Hepatocyte (in vitro differentiated cells): ENCODE measurements around the gene STXBP1. TPM values are rescaled to one million over a fixed set of nuclear protein-coding genes. Genes with fewer than 3 reads are reported as not detected.

Experiments
- DNase-seq: peaks from one replicate; pipeline ENCODE4 v3.0.0-alpha.2; 2016; ENCODE audit warnings: low spot score
- H2AFZ ChIP-seq: fragments of 200-600 bp; sonication (generic); 2 replicates; pipeline ENCODE4 v1.6.0; 2016; ENCODE audit warnings: antibody characterized with exemption, mild to moderate bottlenecking
- H3K27ac ChIP-seq: fragments of 200-600 bp; sonication (generic); 2 replicates; pipeline ENCODE4 v1.5.1; 2016; ENCODE audit warnings: mild to moderate bottlenecking
- H3K27me3 ChIP-seq: fragments of 200-600 bp; sonication (generic); 2 replicates; pipeline ENCODE4 v1.6.1; 2016
- H3K36me3 ChIP-seq: fragments of 200-600 bp; sonication (generic); replicated peaks from 2 replicates; pipeline ENCODE4 v1.5.1; 2016; ENCODE audit warnings: low read depth; ENCODE audit not compliant: insufficient read depth
- H3K4me1 ChIP-seq: fragments of 200-600 bp; sonication (generic); 2 replicates; pipeline ENCODE4 v1.5.1; 2016; ENCODE audit warnings: mild to moderate bottlenecking, moderate library complexity; ENCODE audit not compliant: insufficient read depth
- H3K4me2 ChIP-seq: fragments of 200-600 bp; sonication (generic); 2 replicates; pipeline ENCODE4 v1.6.0; 2016
- H3K4me3 ChIP-seq: fragments of 200-600 bp; sonication (generic); 2 replicates; pipeline ENCODE4 v1.5.1; 2016; ENCODE audit warnings: mild to moderate bottlenecking
- H3K79me2 ChIP-seq: fragments of 200-600 bp; sonication (generic); 2 replicates; pipeline ENCODE4 v1.6.0; 2017; ENCODE audit warnings: mild to moderate bottlenecking
- H3K9me2 ChIP-seq: fragments of 200-600 bp; sonication (generic); replicated peaks from 2 replicates; pipeline ENCODE4 v1.6.0; 2017; ENCODE audit warnings: mild to moderate bottlenecking; ENCODE audit not compliant: insufficient read depth
- H3K9me3 ChIP-seq: fragments of 200-600 bp; sonication (generic); 2 replicates; pipeline ENCODE4 v1.5.1; 2016; ENCODE audit warnings: low read depth, mild to moderate bottlenecking
- H4K20me1 ChIP-seq: fragments of 200-600 bp; sonication (generic); 2 replicates; pipeline ENCODE4 v1.6.0; 2016; ENCODE audit warnings: mild to moderate bottlenecking; ENCODE audit not compliant: insufficient read depth, poor library complexity, severe bottlenecking
- EZH2 ChIP-seq: fragments of 200-600 bp; sonication (generic); IDR thresholded peaks from 2 replicates; pipeline ENCODE4 v1.6.1; 2016; ENCODE audit warnings: antibody characterized with exemption, mild to moderate bottlenecking, borderline replicate concordance
- EZH2phosphoT487 ChIP-seq: fragments of 200-600 bp; sonication (generic); IDR thresholded peaks from one replicate; pipeline ENCODE4 v1.6.1; 2018; ENCODE audit warnings: antibody characterized with exemption, mild to moderate bottlenecking, low read depth, moderate library complexity; ENCODE audit not compliant: unreplicated experiment, severe bottlenecking
- whole genome bisulfite sequencing: methylation state at CpG from one replicate; pipeline ENCODE4 v1.1.6; 2016; ENCODE audit warnings: low lambda C conversion rate; ENCODE audit errors: missing lambda C conversion rate; 5-methylcytosine and 5-hydroxymethylcytosine counted together
- polyA plus RNA-seq: library from polyadenylated mRNA; unstranded; fragments of >200 nt; fragmentation: Nextera tagmentation; extraction: Ambion mirVana; gene quantifications from 2 replicates; pipeline ENCODE4 v1.2.1, GENCODE V29; 2016
- total RNA-seq: library from RNA; depleted of rRNA; stranded (reverse); fragments of >200 nt; gene quantifications from 2 replicates; pipeline ENCODE4 v1.2.3, GENCODE V29; 2014
- TF ChIP-seq, protein P1 (sequence below): fragments of 200-600 bp; sonication (generic); IDR thresholded peaks from 2 replicates; pipeline ENCODE4 v1.5.1; 2016; ENCODE audit warnings: antibody characterized with exemption, mild to moderate bottlenecking; ENCODE audit not compliant: poor library complexity

The STXBP1 gene
- total and polyA plus RNA-seq, 2 experiments from 2014 or later = 22.6 to 27.6 TPM

DNA sequence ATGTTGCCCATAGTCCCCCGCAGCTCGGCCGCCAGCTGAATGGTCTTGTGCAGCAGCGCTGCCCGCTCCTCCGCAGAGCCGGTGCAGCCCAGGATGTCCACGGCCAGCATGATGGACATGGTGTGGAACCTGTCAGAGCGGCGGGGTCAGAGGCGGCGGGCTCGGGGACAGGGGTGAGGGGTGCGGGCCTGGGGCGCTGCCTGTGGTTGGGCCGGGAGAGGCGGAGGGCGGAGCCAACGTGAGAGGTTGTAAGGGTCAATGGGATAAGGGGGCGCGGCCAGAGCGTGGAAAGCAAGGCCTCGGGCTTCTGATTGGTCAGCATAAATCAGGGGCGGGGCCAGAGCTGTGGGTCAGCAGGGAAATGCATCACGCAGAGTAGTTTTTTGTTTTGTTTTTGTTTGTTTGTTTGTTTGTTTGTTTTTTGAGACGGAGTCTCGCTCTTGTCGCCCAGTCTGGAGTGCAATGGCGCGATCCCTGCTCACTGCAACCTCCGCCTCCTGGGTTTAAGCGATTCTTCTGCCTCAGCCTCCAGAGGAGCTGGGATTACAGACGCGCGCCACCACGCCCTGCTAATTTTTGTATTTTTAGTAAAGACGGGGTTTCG is 129.9 kb downstream of the STXBP1 start:
- H2AFZ ChIP-seq = peak overlapping the region; percentile 58

More for the DNA sequence above, 129.9 kb downstream of the STXBP1 start:
- no peaks in the 10 kb centered on the region for H3K9me3 ChIP-seq
- peak overlapping the region; percentile 79 for H3K4me2 ChIP-seq
- peaks cover 19% of the 10 kb centered on the region for H3K4me1 ChIP-seq
- no peaks in the 10 kb centered on the region for H4K20me1 ChIP-seq
- H3K36me3 ChIP-seq = no peaks in the 10 kb centered on the region
- 7% methylated on average over 26 of the region's 38 CpGs for WGBS
- DNase-seq = peak; percentile 75
- no peak overlapping the region for H3K27ac ChIP-seq
- peaks cover 11% of the 10 kb centered on the region for H3K27me3 ChIP-seq
- H3K79me2 ChIP-seq = no peaks in the 10 kb centered on the region
- H3K4me3 ChIP-seq = peak overlapping the region; percentile 20
- TF ChIP-seq EZH2 = no peak
- no peak for TF ChIP-seq EZH2phosphoT487
- TF ChIP-seq, protein P1, sequence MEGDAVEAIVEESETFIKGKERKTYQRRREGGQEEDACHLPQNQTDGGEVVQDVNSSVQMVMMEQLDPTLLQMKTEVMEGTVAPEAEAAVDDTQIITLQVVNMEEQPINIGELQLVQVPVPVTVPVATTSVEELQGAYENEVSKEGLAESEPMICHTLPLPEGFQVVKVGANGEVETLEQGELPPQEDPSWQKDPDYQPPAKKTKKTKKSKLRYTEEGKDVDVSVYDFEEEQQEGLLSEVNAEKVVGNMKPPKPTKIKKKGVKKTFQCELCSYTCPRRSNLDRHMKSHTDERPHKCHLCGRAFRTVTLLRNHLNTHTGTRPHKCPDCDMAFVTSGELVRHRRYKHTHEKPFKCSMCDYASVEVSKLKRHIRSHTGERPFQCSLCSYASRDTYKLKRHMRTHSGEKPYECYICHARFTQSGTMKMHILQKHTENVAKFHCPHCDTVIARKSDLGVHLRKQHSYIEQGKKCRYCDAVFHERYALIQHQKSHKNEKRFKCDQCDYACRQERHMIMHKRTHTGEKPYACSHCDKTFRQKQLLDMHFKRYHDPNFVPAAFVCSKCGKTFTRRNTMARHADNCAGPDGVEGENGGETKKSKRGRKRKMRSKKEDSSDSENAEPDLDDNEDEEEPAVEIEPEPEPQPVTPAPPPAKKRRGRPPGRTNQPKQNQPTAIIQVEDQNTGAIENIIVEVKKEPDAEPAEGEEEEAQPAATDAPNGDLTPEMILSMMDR = no peak
- no peaks in the 10 kb centered on the region for H3K9me2 ChIP-seq

Other genes starting within 250 kb of the STXBP1 start
- 91.7 and 99.7 TPM in 2 replicates for gene SLC2A8, start 215.1 kb upstream of the STXBP1 start, total RNA-seq
- gene SLC2A8, start 215.1 kb upstream of the STXBP1 start, polyA plus RNA-seq = 138 and 145 TPM in 2 replicates
- 8.3 and 9.0 TPM in 2 replicates for gene ZNF79, start 187.9 kb upstream of the STXBP1 start, total RNA-seq
- 3.8 and 6.0 TPM in 2 replicates for gene ZNF79, start 187.9 kb upstream of the STXBP1 start, polyA plus RNA-seq
- gene RPL12, start 160.9 kb upstream of the STXBP1 start, total RNA-seq = 1,720 and 2,202 TPM in 2 replicates
- 392 and 417 TPM in 2 replicates for gene RPL12, start 160.9 kb upstream of the STXBP1 start, polyA plus RNA-seq
- gene LRSAM1, start 160.8 kb upstream of the STXBP1 start, total RNA-seq = 6.8 and 10.7 TPM in 2 replicates
- gene LRSAM1, start 160.8 kb upstream of the STXBP1 start, polyA plus RNA-seq = 19.4 and 22.1 TPM in 2 replicates
- gene CFAP157, start 94.7 kb downstream of the STXBP1 start, total RNA-seq = not detected in 2 replicates
- gene CFAP157, start 94.7 kb downstream of the STXBP1 start, polyA plus RNA-seq = 0.15 and 0.51 TPM in 2 replicates
- gene PTRH1, start 103.4 kb downstream of the STXBP1 start, total RNA-seq = 9.8 and 13.5 TPM in 2 replicates
- 24.5 and 25.9 TPM in 2 replicates for gene PTRH1, start 103.4 kb downstream of the STXBP1 start, polyA plus RNA-seq
- 0.24 TPM in 1 of 2 replicates, not detected in the other for gene TTC16, start 103.8 kb downstream of the STXBP1 start, total RNA-seq
- not detected in 2 replicates for gene TTC16, start 103.8 kb downstream of the STXBP1 start, polyA plus RNA-seq
- 16.8 and 17.1 TPM in 2 replicates for gene TOR2A, start 123.0 kb downstream of the STXBP1 start, total RNA-seq
- gene TOR2A, start 123.0 kb downstream of the STXBP1 start, polyA plus RNA-seq = 21.3 and 28.8 TPM in 2 replicates
- gene SH2D3C, start 166.4 kb downstream of the STXBP1 start, total RNA-seq = 0.23 and 0.96 TPM in 2 replicates
- 0.89 and 2.2 TPM in 2 replicates for gene SH2D3C, start 166.4 kb downstream of the STXBP1 start, polyA plus RNA-seq
- 53.5 and 84.6 TPM in 2 replicates for gene CDK9, start 173.8 kb downstream of the STXBP1 start, total RNA-seq
- gene CDK9, start 173.8 kb downstream of the STXBP1 start, polyA plus RNA-seq = 91.4 and 92.3 TPM in 2 replicates
- 27.4 and 30.9 TPM in 2 replicates for gene FPGS, start 190.6 kb downstream of the STXBP1 start, total RNA-seq
- gene FPGS, start 190.6 kb downstream of the STXBP1 start, polyA plus RNA-seq = 48.5 and 52.2 TPM in 2 replicates
- 3.2 and 6.8 TPM in 2 replicates for gene ENG, start 242.4 kb downstream of the STXBP1 start, total RNA-seq
- 19.4 and 21.2 TPM in 2 replicates for gene ENG, start 242.4 kb downstream of the STXBP1 start, polyA plus RNA-seq